HepG2 (cell line): Measurements from ENCODE around the gene SAMD10. TPM values are rescaled to one million over a fixed set of nuclear protein-coding genes. Genes with fewer than 3 reads are reported as not detected.

Experiments used
- FOXP1 ChIP-seq, 2 experiments: fragments of 450-650 bp in 1 of 2; IDR thresholded peaks; 2 replicates each; pipeline ENCODE4 v1.6.1; 2017 to 2018; ENCODE audit warnings: antibody characterized with exemption in 1 of 2
- KDM1A ChIP-seq: IDR thresholded peaks from 2 replicates; pipeline ENCODE4 v1.6.1; 2016; ENCODE audit warnings: missing compliant biosample characterization
- SRSF1 ChIP-seq: fragments of 200-400 bp; formaldehyde crosslinking; optimal IDR thresholded peaks from 2 replicates; pipeline ENCODE3; 2017; ENCODE audit warnings: mild to moderate bottlenecking, low read depth, low read length, moderate library complexity
- YY1 ChIP-seq: IDR thresholded peaks from 2 replicates; pipeline ENCODE4 v1.6.1; 2011; ENCODE audit warnings: low read length, low read depth, moderate library complexity, mild to moderate bottlenecking; ENCODE audit not compliant: insufficient read depth, insufficient replicate concordance
- ZFYVE20 ChIP-seq: sonication (generic); formaldehyde crosslinking; IDR thresholded peaks from 2 replicates; pipeline ENCODE4 v1.8.0; 2023; ENCODE audit warnings: low read depth, mild to moderate bottlenecking, moderate library complexity, missing genetic modification reagents, borderline replicate concordance
- ZNF343 ChIP-seq: sonication (generic); formaldehyde crosslinking; IDR thresholded peaks from 2 replicates; pipeline ENCODE4 v1.4.0; 2020; ENCODE audit warnings: mild to moderate bottlenecking, missing genetic modification reagents
- ZNF782 ChIP-seq: sonication (generic); formaldehyde crosslinking; IDR thresholded peaks from 2 replicates; pipeline ENCODE4 v1.4.0; 2020; ENCODE audit warnings: missing genetic modification reagents, mild to moderate bottlenecking, borderline replicate concordance
- polyA plus RNA-seq, 8 experiments: library from polyadenylated mRNA; depleted of rRNA in 3 of 8; stranded (reverse) in 7 of 8; unstranded in 1 of 8; fragments of >200 nt; fragmentation: Illumina TruSeq in 4 of 8; extraction: Trizol in 4 of 8; gene quantifications; 2 replicates each; pipeline versions ENCODE4 v1.2.1 to v1.2.3, GENCODE V29; 2011 to 2016; ENCODE audit warnings: low read depth in 4 of 8, missing spikeins in 1 of 8, mixed read lengths in 1 of 8; ENCODE audit not compliant: insufficient read depth in 1 of 8
- total RNA-seq, 5 experiments: library from RNA; depleted of rRNA; stranded (reverse); fragments of >200 nt; fragmentation: Illumina TruSeq; extraction: Trizol; gene quantifications; 2 replicates each; pipeline ENCODE4 v1.2.3, GENCODE V29; 2016; ENCODE audit warnings: low read depth in 1 of 5
- TF ChIP-seq, protein P1 (sequence below): sonication (generic); formaldehyde crosslinking; IDR thresholded peaks from 2 replicates; pipeline ENCODE4 v1.4.0; 2020; ENCODE audit warnings: mild to moderate bottlenecking, missing genetic modification reagents
- TF ChIP-seq, protein P2 (sequence below): sonication (generic); formaldehyde crosslinking; IDR thresholded peaks from 2 replicates; pipeline ENCODE4 v1.5.1; 2020; ENCODE audit warnings: missing genetic modification reagents, mild to moderate bottlenecking, borderline replicate concordance
- TF ChIP-seq, protein P3 (sequence below): sonication (generic); formaldehyde crosslinking; IDR thresholded peaks from 2 replicates; pipeline ENCODE4 v1.4.0; 2020; ENCODE audit warnings: missing genetic modification reagents
- TF ChIP-seq, protein P4 (sequence below): sonication (generic); formaldehyde crosslinking; IDR thresholded peaks from 2 replicates; pipeline ENCODE4 v1.4.0; 2020; ENCODE audit warnings: missing genetic modification reagents
- TF ChIP-seq, protein P5 (sequence below): sonication (generic); formaldehyde crosslinking; IDR thresholded peaks from 2 replicates; pipeline ENCODE4 v1.8.0; 2022; ENCODE audit warnings: mild to moderate bottlenecking, missing genetic modification reagents, moderate library complexity

Gene SAMD10
- total and polyA plus RNA-seq, 2 of the 13 experiments (the other 11 are each of a cell fraction or from before 2014, with no cell fraction given): 6.1 to 11.0 TPM

DNA sequence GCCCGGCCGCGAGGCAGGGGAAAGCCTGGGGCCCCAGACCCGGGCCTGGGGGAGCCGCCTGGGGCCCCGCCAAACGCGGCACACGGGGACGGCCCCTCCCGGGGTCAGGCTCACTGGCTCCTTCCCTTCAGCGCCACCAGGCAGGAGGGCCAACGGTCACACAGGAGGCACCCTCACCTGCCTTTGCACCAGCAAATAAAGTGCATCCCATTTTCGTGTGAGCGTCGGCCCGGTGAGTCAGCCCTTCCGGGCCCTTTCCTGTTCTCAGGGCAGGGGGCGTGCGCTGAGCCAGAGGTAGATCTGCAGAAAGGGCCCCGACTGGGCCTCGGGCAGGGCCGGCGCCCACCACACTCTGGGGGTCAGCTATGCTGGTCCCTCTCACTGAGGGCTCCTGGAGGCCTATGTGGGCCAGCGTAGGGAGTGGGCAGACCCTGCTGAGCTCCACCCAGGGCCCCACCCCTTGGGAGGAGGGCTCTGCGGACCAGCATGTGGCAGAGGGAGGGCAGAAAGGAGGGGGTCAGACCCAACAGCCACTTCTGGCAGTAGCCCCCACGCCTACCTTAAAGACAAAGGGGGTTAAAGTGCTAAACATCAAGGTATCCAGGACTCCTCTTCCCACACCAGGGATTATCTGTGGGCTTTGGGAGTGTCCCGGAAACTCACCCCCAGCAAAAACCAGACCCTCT, 22.3 kb downstream of the SAMD10 start (continued):
- TF ChIP-seq, protein P1, sequence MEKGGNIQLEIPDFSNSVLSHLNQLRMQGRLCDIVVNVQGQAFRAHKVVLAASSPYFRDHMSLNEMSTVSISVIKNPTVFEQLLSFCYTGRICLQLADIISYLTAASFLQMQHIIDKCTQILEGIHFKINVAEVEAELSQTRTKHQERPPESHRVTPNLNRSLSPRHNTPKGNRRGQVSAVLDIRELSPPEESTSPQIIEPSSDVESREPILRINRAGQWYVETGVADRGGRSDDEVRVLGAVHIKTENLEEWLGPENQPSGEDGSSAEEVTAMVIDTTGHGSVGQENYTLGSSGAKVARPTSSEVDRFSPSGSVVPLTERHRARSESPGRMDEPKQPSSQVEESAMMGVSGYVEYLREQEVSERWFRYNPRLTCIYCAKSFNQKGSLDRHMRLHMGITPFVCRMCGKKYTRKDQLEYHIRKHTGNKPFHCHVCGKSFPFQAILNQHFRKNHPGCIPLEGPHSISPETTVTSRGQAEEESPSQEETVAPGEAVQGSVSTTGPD (CRISPR knock-in tag): no peak
- TF ChIP-seq ZFYVE20 (no peak), ZNF782 (CRISPR knock-in tag) (no peak; the same call in 1 of the 2 replicates), FOXP1 (IDR thresholded peaks at IDR 0.05) (no peak), FOXP1 (CRISPR knock-in tag; IDR thresholded peaks at IDR 0.05) (no peak), YY1 (no peak), KDM1A (CRISPR knock-in tag) (no peak), SRSF1 (peak; percentile 92), ZNF343 (CRISPR knock-in tag) (peak; percentile 74; the same call in 1 of the 2 replicates)
- TF ChIP-seq, protein P2, sequence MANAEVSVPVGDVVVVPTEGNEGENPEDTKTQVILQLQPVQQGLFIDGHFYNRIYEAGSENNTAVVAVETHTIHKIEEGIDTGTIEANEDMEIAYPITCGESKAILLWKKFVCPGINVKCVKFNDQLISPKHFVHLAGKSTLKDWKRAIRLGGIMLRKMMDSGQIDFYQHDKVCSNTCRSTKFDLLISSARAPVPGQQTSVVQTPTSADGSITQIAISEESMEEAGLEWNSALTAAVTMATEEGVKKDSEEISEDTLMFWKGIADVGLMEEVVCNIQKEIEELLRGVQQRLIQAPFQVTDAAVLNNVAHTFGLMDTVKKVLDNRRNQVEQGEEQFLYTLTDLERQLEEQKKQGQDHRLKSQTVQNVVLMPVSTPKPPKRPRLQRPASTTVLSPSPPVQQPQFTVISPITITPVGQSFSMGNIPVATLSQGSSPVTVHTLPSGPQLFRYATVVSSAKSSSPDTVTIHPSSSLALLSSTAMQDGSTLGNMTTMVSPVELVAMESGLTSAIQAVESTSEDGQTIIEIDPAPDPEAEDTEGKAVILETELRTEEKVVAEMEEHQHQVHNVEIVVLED (CRISPR knock-in tag): no peak; the same call in 1 of the 2 replicates
- TF ChIP-seq, protein P3, sequence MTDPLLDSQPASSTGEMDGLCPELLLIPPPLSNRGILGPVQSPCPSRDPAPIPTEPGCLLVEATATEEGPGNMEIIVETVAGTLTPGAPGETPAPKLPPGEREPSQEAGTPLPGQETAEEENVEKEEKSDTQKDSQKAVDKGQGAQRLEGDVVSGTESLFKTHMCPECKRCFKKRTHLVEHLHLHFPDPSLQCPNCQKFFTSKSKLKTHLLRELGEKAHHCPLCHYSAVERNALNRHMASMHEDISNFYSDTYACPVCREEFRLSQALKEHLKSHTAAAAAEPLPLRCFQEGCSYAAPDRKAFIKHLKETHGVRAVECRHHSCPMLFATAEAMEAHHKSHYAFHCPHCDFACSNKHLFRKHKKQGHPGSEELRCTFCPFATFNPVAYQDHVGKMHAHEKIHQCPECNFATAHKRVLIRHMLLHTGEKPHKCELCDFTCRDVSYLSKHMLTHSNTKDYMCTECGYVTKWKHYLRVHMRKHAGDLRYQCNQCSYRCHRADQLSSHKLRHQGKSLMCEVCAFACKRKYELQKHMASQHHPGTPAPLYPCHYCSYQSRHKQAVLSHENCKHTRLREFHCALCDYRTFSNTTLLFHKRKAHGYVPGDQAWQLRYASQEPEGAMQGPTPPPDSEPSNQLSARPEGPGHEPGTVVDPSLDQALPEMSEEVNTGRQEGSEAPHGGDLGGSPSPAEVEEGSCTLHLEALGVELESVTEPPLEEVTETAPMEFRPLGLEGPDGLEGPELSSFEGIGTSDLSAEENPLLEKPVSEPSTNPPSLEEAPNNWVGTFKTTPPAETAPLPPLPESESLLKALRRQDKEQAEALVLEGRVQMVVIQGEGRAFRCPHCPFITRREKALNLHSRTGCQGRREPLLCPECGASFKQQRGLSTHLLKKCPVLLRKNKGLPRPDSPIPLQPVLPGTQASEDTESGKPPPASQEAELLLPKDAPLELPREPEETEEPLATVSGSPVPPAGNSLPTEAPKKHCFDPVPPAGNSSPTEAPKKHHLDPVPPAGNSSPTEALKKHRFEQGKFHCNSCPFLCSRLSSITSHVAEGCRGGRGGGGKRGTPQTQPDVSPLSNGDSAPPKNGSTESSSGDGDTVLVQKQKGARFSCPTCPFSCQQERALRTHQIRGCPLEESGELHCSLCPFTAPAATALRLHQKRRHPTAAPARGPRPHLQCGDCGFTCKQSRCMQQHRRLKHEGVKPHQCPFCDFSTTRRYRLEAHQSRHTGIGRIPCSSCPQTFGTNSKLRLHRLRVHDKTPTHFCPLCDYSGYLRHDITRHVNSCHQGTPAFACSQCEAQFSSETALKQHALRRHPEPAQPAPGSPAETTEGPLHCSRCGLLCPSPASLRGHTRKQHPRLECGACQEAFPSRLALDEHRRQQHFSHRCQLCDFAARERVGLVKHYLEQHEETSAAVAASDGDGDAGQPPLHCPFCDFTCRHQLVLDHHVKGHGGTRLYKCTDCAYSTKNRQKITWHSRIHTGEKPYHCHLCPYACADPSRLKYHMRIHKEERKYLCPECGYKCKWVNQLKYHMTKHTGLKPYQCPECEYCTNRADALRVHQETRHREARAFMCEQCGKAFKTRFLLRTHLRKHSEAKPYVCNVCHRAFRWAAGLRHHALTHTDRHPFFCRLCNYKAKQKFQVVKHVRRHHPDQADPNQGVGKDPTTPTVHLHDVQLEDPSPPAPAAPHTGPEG (CRISPR knock-in tag): peak; percentile 46; the same call in 1 of the 2 replicates
- TF ChIP-seq, protein P4, sequence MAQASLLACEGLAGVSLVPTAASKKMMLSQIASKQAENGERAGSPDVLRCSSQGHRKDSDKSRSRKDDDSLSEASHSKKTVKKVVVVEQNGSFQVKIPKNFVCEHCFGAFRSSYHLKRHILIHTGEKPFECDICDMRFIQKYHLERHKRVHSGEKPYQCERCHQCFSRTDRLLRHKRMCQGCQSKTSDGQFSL: no peak
- TF ChIP-seq, protein P5, sequence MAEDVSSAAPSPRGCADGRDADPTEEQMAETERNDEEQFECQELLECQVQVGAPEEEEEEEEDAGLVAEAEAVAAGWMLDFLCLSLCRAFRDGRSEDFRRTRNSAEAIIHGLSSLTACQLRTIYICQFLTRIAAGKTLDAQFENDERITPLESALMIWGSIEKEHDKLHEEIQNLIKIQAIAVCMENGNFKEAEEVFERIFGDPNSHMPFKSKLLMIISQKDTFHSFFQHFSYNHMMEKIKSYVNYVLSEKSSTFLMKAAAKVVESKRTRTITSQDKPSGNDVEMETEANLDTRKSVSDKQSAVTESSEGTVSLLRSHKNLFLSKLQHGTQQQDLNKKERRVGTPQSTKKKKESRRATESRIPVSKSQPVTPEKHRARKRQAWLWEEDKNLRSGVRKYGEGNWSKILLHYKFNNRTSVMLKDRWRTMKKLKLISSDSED (CRISPR knock-in tag): no peak
